Cortex of kidney (tissue), 1 donor: ENCODE measurements around the gene MBLAC1.
"Not testable (repeated sequence)": the region's sequence is repeated elsewhere in the genome, so short reads cannot be mapped to it uniquely, and the experiment has no call there.

Experiments used
- DNase-seq: peaks from one replicate; lab custom pipeline; 2025; lab: John Stamatoyannopoulos, UW

Gene MBLAC1

GRCh38 chr7:100122568-100122967 lies 4.2 kb upstream of the MBLAC1 start:
- DNase-seq = no peak

- DNase-seq = no peak
Observed at GRCh38 chr7:100124301-100125230, 2.2 kb upstream of the MBLAC1 start.

GRCh38 chr7:100126239-100126930 lies 382 bp upstream of the MBLAC1 start:
- no peak for DNase-seq

- DNase-seq = no peak
Observed at GRCh38 chr7:100127866-100128636, 1.3 kb downstream of the MBLAC1 start.

- DNase-seq = no peak
Observed at GRCh38 chr7:100128637-100128963, 1.8 kb downstream of the MBLAC1 start.

GRCh38 chr7:100130220-100130607 lies 3.4 kb downstream of the MBLAC1 start:
- not testable (repeated sequence) for DNase-seq

- no peak for DNase-seq
Observed at GRCh38 chr7:100130608-100131453, 4.1 kb downstream of the MBLAC1 start.

GRCh38 chr7:100132126-100132525 lies 5.4 kb downstream of the MBLAC1 start:
- DNase-seq = no peak

- DNase-seq = no peak
Observed at GRCh38 chr7:100132697-100133151, 6.0 kb downstream of the MBLAC1 start.

- no peak for DNase-seq
Observed at GRCh38 chr7:100137851-100138760, 11.3 kb downstream of the MBLAC1 start.

GRCh38 chr7:100141555-100141949 lies 14.8 kb downstream of the MBLAC1 start:
- DNase-seq = no peak

GRCh38 chr7:100142461-100142860 lies 15.7 kb downstream of the MBLAC1 start:
- no peak for DNase-seq

GRCh38 chr7:100146350-100146749 lies 19.6 kb downstream of the MBLAC1 start:
- not testable (repeated sequence) for DNase-seq

- DNase-seq = no peak
Observed at GRCh38 chr7:100147278-100147677, 20.5 kb downstream of the MBLAC1 start.

GRCh38 chr7:100148225-100148558 lies 21.4 kb downstream of the MBLAC1 start:
- no peak for DNase-seq

GRCh38 chr7:100148559-100149328 lies 22.0 kb downstream of the MBLAC1 start, which contains the start of gene LAMTOR4:
Gene LAMTOR4, plus strand, starts transcription at chr7:100148918. Its CDS starts 55 bp downstream, at chr7:100148973.
- peak; percentile 63 for DNase-seq

GRCh38 chr7:100152404-100152803 lies 25.6 kb downstream of the MBLAC1 start:
- DNase-seq = no peak

- DNase-seq = no peak
Observed at GRCh38 chr7:100152937-100153666, 26.3 kb downstream of the MBLAC1 start.
